HG03064 (cell line): ENCODE data around the gene TXNRD2.
"Not testable (repeated sequence)": the region's sequence is repeated elsewhere in the genome, so short reads cannot be mapped to it uniquely, and the experiment has no call there.

Source experiments
- ATAC-seq: cut with Tn5 transposase; IDR thresholded peaks from one replicate; pipeline ENCODE4 v1.9.1; 2021; ENCODE audit warnings: low read depth; ENCODE audit not compliant: unreplicated experiment

Gene TXNRD2

GRCh38 chr22:19891317-19892256, 50.0 kb downstream of the TXNRD2 start:
- no peak for ATAC-seq

- no peak for ATAC-seq
Observed at GRCh38 chr22:19890502-19891316, 50.9 kb downstream of the TXNRD2 start.

- ATAC-seq, result no peak
Observed at GRCh38 chr22:19889951-19890350, 51.7 kb downstream of the TXNRD2 start.

GRCh38 chr22:19888131-19888746, 53.4 kb downstream of the TXNRD2 start:
- ATAC-seq, result no peak

- ATAC-seq, result no peak
Observed at GRCh38 chr22:19887256-19887985, 54.2 kb downstream of the TXNRD2 start.

- no peak for ATAC-seq
Observed at GRCh38 chr22:19886605-19887255, 54.9 kb downstream of the TXNRD2 start.

- no peak for ATAC-seq
Observed at GRCh38 chr22:19885841-19886592, 55.6 kb downstream of the TXNRD2 start.

GRCh38 chr22:19884954-19885751, 56.5 kb downstream of the TXNRD2 start:
- ATAC-seq, result no peak

GRCh38 chr22:19884161-19884953, 57.3 kb downstream of the TXNRD2 start:
- ATAC-seq, result no peak

GRCh38 chr22:19883446-19883845, 58.2 kb downstream of the TXNRD2 start:
- not testable (repeated sequence) for ATAC-seq

- ATAC-seq, result no peak
Observed at GRCh38 chr22:19882446-19883381, 58.9 kb downstream of the TXNRD2 start.

- no peak for ATAC-seq
Observed at GRCh38 chr22:19880786-19881569, 60.6 kb downstream of the TXNRD2 start.

GRCh38 chr22:19879992-19880785, 61.4 kb downstream of the TXNRD2 start:
- ATAC-seq, result no peak

GRCh38 chr22:19879643-19879991, 62.0 kb downstream of the TXNRD2 start:
- no peak for ATAC-seq

GRCh38 chr22:19879246-19879570, 62.4 kb downstream of the TXNRD2 start:
- no peak for ATAC-seq
